Pancreas (tissue), 10 donors: ENCODE measurements around the gene KAZN. TPM values are rescaled to one million over a fixed set of nuclear protein-coding genes. Genes with fewer than 3 reads are reported as not detected.
A peak's percentile ranks its signal among the peaks of the same experiment; 100 is the strongest.

Source experiments
- ATAC-seq, 4 donors: fragments of 200-7000 bp; cut with Tn5 transposase; one replicate each; pipeline versions ENCODE4 v1.8.0 to v1.9.1; 2020; ENCODE audit warnings: mild to moderate bottlenecking in 4 of 4, moderate library complexity in 4 of 4
- DNase-seq, 6 donors: peaks; one replicate each; pipeline ENCODE4 v3.0.0-alpha.2; 2020
- FAIRE-seq: peaks from 2 replicates; lab custom pipeline; 2012; peaks lifted over from hg19 to GRCh38; lab: Jason Lieb, UNC
- H3K27ac ChIP-seq, 4 donors: fragments of 200-600 bp; sonication (generic); 1 replicate in 3 of 4; 2 replicates in 1 of 4; pipeline versions ENCODE4 v1.5.0 to v1.8.0; 2020
- H3K27me3 ChIP-seq, 4 donors: fragments of 200-600 bp; one replicate each; pipeline ENCODE4 v1.8.0; 2021
- H3K36me3 ChIP-seq, 3 donors: fragments of 200-600 bp; sonication (generic) in 1 of 3; one replicate each; pipeline versions ENCODE4 v1.5.0 to v1.8.0; 2020 to 2021
- H3K4me1 ChIP-seq, 3 donors: fragments of 200-600 bp; one replicate each; pipeline ENCODE4 v1.8.0; 2021
- H3K4me3 ChIP-seq, 4 donors: fragments of 200-600 bp; sonication (generic) in 2 of 4; one replicate each; pipeline versions ENCODE4 v1.5.0 to v1.8.0; 2020 to 2021
- H3K9me3 ChIP-seq, 4 donors: fragments of 200-600 bp; one replicate each; pipeline ENCODE4 v1.8.0; 2021
- CTCF ChIP-seq, 4 donors: fragments of 200-600 bp; sonication (generic) in 3 of 4; IDR thresholded peaks; one replicate each; pipeline versions ENCODE4 v1.5.0 to v1.8.0; 2021; ENCODE audit warnings: antibody characterized with exemption in 4 of 4
- WGBS, 2 donors: extraction: QIAGEN DNeasy Blood & Tissue Kit; methylation state at CpG; one replicate each; pipeline ENCODE4 v1.1.7; 2013; 5-methylcytosine and 5-hydroxymethylcytosine counted together
- intact Hi-C, 3 donors: fragments of 100-400 bp; cut with DNase I; formaldehyde crosslinking; loops; one replicate each; pipeline versions ENCODE4 v1.11.1 to v1.14.2; 2022
- polyA plus RNA-seq, 2 donors: library from polyadenylated mRNA; stranded (reverse); fragments of 200-250 nt; gene quantifications; one replicate each; pipeline ENCODE4 v1.2.3, GENCODE V29; 2013
- total RNA-seq, 6 donors: library from RNA; stranded (reverse); fragmentation: NEBNext Ultra II Directional in 4 of 6; extraction: Animal tissue kit (Norgen Biotek cat#: 25700) in 4 of 6; gene quantifications; one replicate each; pipeline versions ENCODE4 v1.2.1 to v1.2.4, GENCODE V29; 2021 to 2023
- donor health status: healthy with polysubstance abuse.
- donor health status: DM: no; HTN: no; CAD: no; lungs with moderate emphysema.
- donor health status: DM: no; HTN: no; CAD: no.
- donor health status: control.
- donor health status: control.
- donor health status: Bipolar disorder and iron deficiency.
- donor health status: DM: yes; HTN: yes; CAD: no.
- donor health status: DM: no; HTN: no; CAD: no.
- donor health status: DM: no; HTN: no; CAD: no.
- donor health status: DM: yes; HTN: yes; CAD: no.

The KAZN gene
- total and polyA plus RNA-seq, 8 donors, result 2.4 to 6.0 (median 4.1) TPM

GRCh38 chr1:14976256-14976655 is 377.8 kb downstream of the KAZN start:
- no peak for TF ChIP-seq CTCF (IDR thresholded peaks at IDR 0.05)
- DNase-seq (peak in 1 of 6 donors; percentile 47), ATAC-seq (no peak), FAIRE-seq (no peak)
- Histone ChIP-seq H3K27me3 (no peaks in the 10 kb centered on the region), H3K9me3 (no peaks in the 10 kb centered on the region), H3K36me3 (no peaks in the 10 kb centered on the region), H3K4me3 (no peak overlapping the region), H3K4me1 (no peaks in the 10 kb centered on the region), H3K27ac (no peak overlapping the region)
- WGBS, 2 donors, result 92 to 97% methylated on average over 13 of the region's 13 CpGs
- intact Hi-C loops, result no loop called here

GRCh38 chr1:14977338-14977931 is 378.9 kb downstream of the KAZN start:
- no peak overlapping the region for H3K27ac ChIP-seq
- intact Hi-C loops, result no loop called here
- ATAC-seq (peak in 1 of 4 donors; percentile 24), DNase-seq (peak in 1 of 6 donors; percentile 38), FAIRE-seq (no peak)
- H3K36me3 ChIP-seq, result no peaks in the 10 kb centered on the region
- H3K27me3 ChIP-seq, result no peaks in the 10 kb centered on the region
- no peak for TF ChIP-seq CTCF (IDR thresholded peaks at IDR 0.05)
- H3K4me3 ChIP-seq, result no peak overlapping the region
- no peaks in the 10 kb centered on the region for H3K4me1 ChIP-seq
- no peaks in the 10 kb centered on the region for H3K9me3 ChIP-seq
- WGBS, 2 donors, result 82 to 88% methylated on average over 15 of the region's 15 CpGs

DNA sequence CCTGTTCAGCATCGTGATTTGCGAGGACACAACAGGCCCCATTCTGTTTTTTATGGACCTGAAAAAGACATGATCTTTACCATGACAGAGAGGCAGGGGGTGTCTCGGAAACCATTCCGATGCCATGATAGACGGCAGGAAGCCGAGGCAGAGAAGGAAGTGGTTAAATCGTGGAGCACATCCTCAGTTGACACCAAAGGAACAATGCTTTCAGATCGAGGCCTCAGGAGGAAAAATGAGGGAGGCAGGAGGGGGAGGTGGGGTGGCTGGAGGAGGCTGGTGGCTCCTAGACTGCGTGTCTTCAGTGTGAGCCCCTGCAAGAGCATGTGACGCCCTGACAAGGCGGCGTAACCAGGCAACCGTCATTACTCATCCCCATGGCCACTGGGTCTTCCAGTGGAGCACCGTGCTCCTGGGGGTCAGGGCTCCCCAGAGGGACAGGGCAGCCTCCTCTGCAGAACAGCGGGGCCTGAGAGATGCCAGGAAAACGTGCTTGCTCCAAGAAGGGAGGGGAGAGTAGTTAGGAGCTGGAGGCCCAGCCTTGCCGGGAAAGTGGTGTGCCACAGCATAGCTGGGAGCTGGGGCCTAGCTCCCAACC is 382.2 kb downstream of the KAZN start:
- no peak overlapping the region for H3K27ac ChIP-seq
- intact Hi-C loops, result no loop called here
- TF ChIP-seq CTCF (IDR thresholded peaks at IDR 0.05), result no peak

GRCh38 chr1:14982029-14982428 is 383.5 kb downstream of the KAZN start:
- ATAC-seq (no peak), DNase-seq (no peak), FAIRE-seq (no peak)
- WGBS, 2 donors, result 87 to 92% methylated on average over 14 of the region's 14 CpGs
- H3K4me1 ChIP-seq, result no peaks in the 10 kb centered on the region
- no peak overlapping the region for H3K27ac ChIP-seq
- H3K36me3 ChIP-seq, result no peaks in the 10 kb centered on the region
- H3K27me3 ChIP-seq, result no peaks in the 10 kb centered on the region
- H3K4me3 ChIP-seq, result no peak overlapping the region
- no peak for TF ChIP-seq CTCF (IDR thresholded peaks at IDR 0.05)
- no peaks in the 10 kb centered on the region for H3K9me3 ChIP-seq
- intact Hi-C loops, result no loop called here

More for the DNA sequence above, 382.2 kb downstream of the KAZN start:
- ATAC-seq (peak in 1 of 4 donors; percentile 26), DNase-seq (no peak), FAIRE-seq (no peak)
- 73 to 76% methylated on average over 17 of the region's 17 CpGs for WGBS, 2 donors
- no peaks in the 10 kb centered on the region for H3K4me1 ChIP-seq
- H3K27me3 ChIP-seq, result no peaks in the 10 kb centered on the region
- no peak overlapping the region for H3K4me3 ChIP-seq
- H3K36me3 ChIP-seq, result no peaks in the 10 kb centered on the region
- H3K9me3 ChIP-seq, result no peaks in the 10 kb centered on the region

- Histone ChIP-seq H3K27me3 (no peaks in the 10 kb centered on the region), H3K9me3 (no peaks in the 10 kb centered on the region), H3K4me1 (no peaks in the 10 kb centered on the region), H3K27ac (no peak overlapping the region), H3K36me3 (no peaks in the 10 kb centered on the region), H3K4me3 (no peak overlapping the region)
- WGBS, 2 donors, result 91 to 96% methylated on average over 13 of the region's 13 CpGs
- no peak for ATAC-seq
- TF ChIP-seq CTCF (IDR thresholded peaks at IDR 0.05), result no peak
- no peak for DNase-seq
- no peak for FAIRE-seq
- intact Hi-C loops, result no loop called here
These were observed 384.8 kb downstream of the KAZN start for GRCh38 chr1:14983277-14983676.
